Upper lobe of left lung (tissue), 4 donors: Measurements from ENCODE around the gene SFTPA2.
"Not testable (repeated sequence)": the region's sequence is repeated elsewhere in the genome, so short reads cannot be mapped to it uniquely, and the experiment has no call there.

ENCODE experiments used
- EP300 ChIP-seq, 4 donors: sonication (generic); formaldehyde crosslinking; IDR thresholded peaks; one replicate each; pipeline ENCODE4 v1.5.1; 2017; ENCODE audit warnings: antibody characterized with exemption in 4 of 4, control low read depth in 2 of 4
- POLR2A ChIP-seq, 4 donors: fragments of 450-650 bp; IDR thresholded peaks; one replicate each; pipeline ENCODE4 v1.5.1; 2016 to 2017; ENCODE audit warnings: antibody characterized with exemption in 4 of 4, mild to moderate bottlenecking in 2 of 4
- POLR2AphosphoS5 ChIP-seq, 2 donors: sonication (generic); formaldehyde crosslinking; IDR thresholded peaks; one replicate each; pipeline ENCODE4 v1.5.1; 2017; ENCODE audit warnings: antibody characterized with exemption in 2 of 2
- TF ChIP-seq, protein P1 (sequence below), 6 experiments: fragments of 450-650 bp in 4 of 6; fragments of 200-600 bp in 2 of 6; sonication (generic) in 2 of 6; IDR thresholded peaks; one replicate each; pipeline ENCODE4 v1.5.1; 2016 to 2019; ENCODE audit warnings: antibody characterized with exemption in 6 of 6

DNA sequence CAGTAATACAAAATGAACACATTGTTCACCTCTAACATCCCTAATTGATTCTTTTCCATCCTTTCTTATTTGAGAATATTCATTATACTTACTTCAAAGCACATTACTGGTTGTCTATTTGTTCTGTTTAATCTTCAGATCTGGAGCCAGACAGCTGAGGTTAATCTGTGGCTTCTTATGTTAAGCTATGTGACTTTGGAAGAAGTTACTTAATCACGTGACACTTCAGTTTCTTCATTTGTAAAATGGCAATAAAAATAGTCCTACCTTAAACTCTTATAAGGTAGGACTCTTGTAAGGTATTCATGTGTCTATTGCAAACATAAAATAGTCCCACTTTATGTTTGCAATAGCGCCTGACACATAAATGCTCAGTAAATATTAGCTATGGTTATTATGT is 13.1 kb downstream of the SFTPA2 start:
- not testable (repeated sequence) for TF ChIP-seq EP300, POLR2AphosphoS5, POLR2A (IDR thresholded peaks at IDR 0.05)
- TF ChIP-seq, protein P1, sequence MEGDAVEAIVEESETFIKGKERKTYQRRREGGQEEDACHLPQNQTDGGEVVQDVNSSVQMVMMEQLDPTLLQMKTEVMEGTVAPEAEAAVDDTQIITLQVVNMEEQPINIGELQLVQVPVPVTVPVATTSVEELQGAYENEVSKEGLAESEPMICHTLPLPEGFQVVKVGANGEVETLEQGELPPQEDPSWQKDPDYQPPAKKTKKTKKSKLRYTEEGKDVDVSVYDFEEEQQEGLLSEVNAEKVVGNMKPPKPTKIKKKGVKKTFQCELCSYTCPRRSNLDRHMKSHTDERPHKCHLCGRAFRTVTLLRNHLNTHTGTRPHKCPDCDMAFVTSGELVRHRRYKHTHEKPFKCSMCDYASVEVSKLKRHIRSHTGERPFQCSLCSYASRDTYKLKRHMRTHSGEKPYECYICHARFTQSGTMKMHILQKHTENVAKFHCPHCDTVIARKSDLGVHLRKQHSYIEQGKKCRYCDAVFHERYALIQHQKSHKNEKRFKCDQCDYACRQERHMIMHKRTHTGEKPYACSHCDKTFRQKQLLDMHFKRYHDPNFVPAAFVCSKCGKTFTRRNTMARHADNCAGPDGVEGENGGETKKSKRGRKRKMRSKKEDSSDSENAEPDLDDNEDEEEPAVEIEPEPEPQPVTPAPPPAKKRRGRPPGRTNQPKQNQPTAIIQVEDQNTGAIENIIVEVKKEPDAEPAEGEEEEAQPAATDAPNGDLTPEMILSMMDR (IDR thresholded peaks at IDR 0.05), result not testable (repeated sequence)
